ENCODE data around the gene ZNF22. TPM values are rescaled to one million over a fixed set of nuclear protein-coding genes. Genes with fewer than 3 reads are reported as not detected.

ZNF22 gene
- polyA plus RNA-seq, 1 donor (not counting 4 experiments of a cell fraction or from before 2014, with no cell fraction given), result 9.4 TPM

GRCh38 chr10:45035673-45036072 lies 35.0 kb downstream of the ZNF22 start:
- FAIRE-seq (no peak), DNase-seq (ENCODE audit: low read depth, low spot score) (no peak)
- Histone ChIP-seq H3K9ac (ENCODE audit: control insufficient read depth, extremely low read depth, insufficient read depth, low read length) (no peak overlapping the region), H3K9me1 (ENCODE audit: control insufficient read depth, extremely low read depth, insufficient read depth, low read length) (no peaks in the 10 kb centered on the region), H3K9me3 (ENCODE audit: control insufficient read depth, low read depth, low read length) (no peaks in the 10 kb centered on the region), H3K4me3 (ENCODE audit: control insufficient read depth in 2 of 3, extremely low read depth in 1 of 3, insufficient read depth in 2 of 3, low read depth in 1 of 3, low read length in 3 of 3) (no peak overlapping the region), H2AFZ (ENCODE audit: control insufficient read depth, low read length) (no peak overlapping the region), H3K4me1 (ENCODE audit: control insufficient read depth, extremely low read depth, insufficient read depth, low read length) (no peaks in the 10 kb centered on the region), H4K20me1 (ENCODE audit: control insufficient read depth, extremely low read depth, insufficient read depth, low read length) (no peaks in the 10 kb centered on the region), H3K36me3 (ENCODE audit: control insufficient read depth in 2 of 2, extremely low read depth in 1 of 2, insufficient read depth in 2 of 2, low read length in 2 of 2) (no peaks in the 10 kb centered on the region), H3K27me3 (ENCODE audit: control insufficient read depth, extremely low read depth, insufficient read depth, low read length) (no peaks in the 10 kb centered on the region), H3K79me2 (ENCODE audit: control insufficient read depth, insufficient read depth, low read length) (no peaks in the 10 kb centered on the region), H3K27ac (ENCODE audit: control insufficient read depth, insufficient read depth, low read length) (no peak overlapping the region), H3K4me2 (ENCODE audit: control insufficient read depth, extremely low read depth, insufficient read depth, low read depth, low read length) (no peak overlapping the region)
- dilution Hi-C loops (cut with MboI; ENCODE audit: extremely low pct_ligation_motif_present, low sequenced_read_pairs), result no loop called here
- TF ChIP-seq EZH2 (IDR thresholded peaks at IDR 0.05; ENCODE audit: low read length) (no peak), CTCF (optimal IDR thresholded peaks at IDR 0.05 in 1 of 3, IDR thresholded peaks at IDR 0.05 in 1 of 3, conservative IDR thresholded peaks at IDR 0.05 in 1 of 3; ENCODE audit: extremely low read depth in 1 of 3, insufficient read depth in 2 of 3, low read length in 3 of 3) (no peak)

- FAIRE-seq (no peak), DNase-seq (ENCODE audit: low read depth, low spot score) (no peak)
- Histone ChIP-seq H3K36me3 (ENCODE audit: control insufficient read depth in 2 of 2, extremely low read depth in 1 of 2, insufficient read depth in 2 of 2, low read length in 2 of 2) (no peaks in the 10 kb centered on the region), H3K4me2 (ENCODE audit: control insufficient read depth, extremely low read depth, insufficient read depth, low read depth, low read length) (no peak overlapping the region), H3K79me2 (ENCODE audit: control insufficient read depth, insufficient read depth, low read length) (no peaks in the 10 kb centered on the region), H3K27ac (ENCODE audit: control insufficient read depth, insufficient read depth, low read length) (no peak overlapping the region), H3K9ac (ENCODE audit: control insufficient read depth, extremely low read depth, insufficient read depth, low read length) (no peak overlapping the region), H3K27me3 (ENCODE audit: control insufficient read depth, extremely low read depth, insufficient read depth, low read length) (no peaks in the 10 kb centered on the region), H2AFZ (ENCODE audit: control insufficient read depth, low read length) (no peak overlapping the region), H3K9me1 (ENCODE audit: control insufficient read depth, extremely low read depth, insufficient read depth, low read length) (no peaks in the 10 kb centered on the region), H3K9me3 (ENCODE audit: control insufficient read depth, low read depth, low read length) (no peaks in the 10 kb centered on the region), H3K4me1 (ENCODE audit: control insufficient read depth, extremely low read depth, insufficient read depth, low read length) (no peaks in the 10 kb centered on the region), H3K4me3 (ENCODE audit: control insufficient read depth in 2 of 3, extremely low read depth in 1 of 3, insufficient read depth in 2 of 3, low read depth in 1 of 3, low read length in 3 of 3) (no peak overlapping the region), H4K20me1 (ENCODE audit: control insufficient read depth, extremely low read depth, insufficient read depth, low read length) (no peaks in the 10 kb centered on the region)
- TF ChIP-seq EZH2 (IDR thresholded peaks at IDR 0.05; ENCODE audit: low read length) (no peak), CTCF (optimal IDR thresholded peaks at IDR 0.05 in 1 of 3, IDR thresholded peaks at IDR 0.05 in 1 of 3, conservative IDR thresholded peaks at IDR 0.05 in 1 of 3; ENCODE audit: extremely low read depth in 1 of 3, insufficient read depth in 2 of 3, low read length in 3 of 3) (no peak)
- dilution Hi-C loops (cut with MboI; ENCODE audit: extremely low pct_ligation_motif_present, low sequenced_read_pairs), result no loop called here
These were observed 40.3 kb downstream of the ZNF22 start for GRCh38 chr10:45040921-45041542.
